AG04450 (cell line): Measurements from ENCODE around the gene GAS7. TPM values are rescaled to one million over a fixed set of nuclear protein-coding genes. Genes with fewer than 3 reads are reported as not detected.

Experiments used
- CTCF ChIA-PET: fragments of 300-600, 350-600 bp; formaldehyde crosslinking; extraction: SDS; loops from one replicate; lab custom pipeline; 2022; ENCODE audit warnings: antibody characterized with exemption, inconsistent platforms; lab: Charles Lee
- POLR2A ChIA-PET: fragments of 350-600 bp; formaldehyde crosslinking; extraction: SDS; loops from one replicate; lab custom pipeline; 2021; ENCODE audit warnings: antibody characterized with exemption, inconsistent platforms; lab: Yijun Ruan, JAX
- DNase-seq: peaks from one replicate; pipeline ENCODE4 v3.0.0-alpha.2; 2011; ENCODE audit warnings: low read depth, low spot score
- H3K27ac ChIP-seq: one replicate; pipeline ENCODE4 v1.5.1; 2012; ENCODE audit warnings: low read depth, low read length, control low read depth
- H3K27me3 ChIP-seq: one replicate; pipeline ENCODE4 v1.6.0; 2012; ENCODE audit warnings: low read length; ENCODE audit not compliant: control insufficient read depth, insufficient read depth
- H3K4me3 ChIP-seq: 2 replicates; pipeline ENCODE4 v1.5.1; 2011; ENCODE audit warnings: mild to moderate bottlenecking, low read depth, low read length, control low read depth
- H3K9me3 ChIP-seq: 2 replicates; pipeline ENCODE4 v1.5.1; 2012; ENCODE audit warnings: low read length; ENCODE audit not compliant: control insufficient read depth, insufficient read depth
- polyA plus RNA-seq: library from polyadenylated mRNA; depleted of rRNA; stranded (reverse); fragments of >200 nt; gene quantifications from 2 replicates; pipeline ENCODE4 v1.2.3, GENCODE V29; 2011
- TF ChIP-seq, protein P1 (sequence below): IDR thresholded peaks from 2 replicates; pipeline ENCODE4 v1.5.1; 2011; ENCODE audit warnings: low read depth, low read length, control low read depth, inconsistent platforms

Gene GAS7
- polyA plus RNA-seq, 1 experiment: 5.6 TPM

DNA sequence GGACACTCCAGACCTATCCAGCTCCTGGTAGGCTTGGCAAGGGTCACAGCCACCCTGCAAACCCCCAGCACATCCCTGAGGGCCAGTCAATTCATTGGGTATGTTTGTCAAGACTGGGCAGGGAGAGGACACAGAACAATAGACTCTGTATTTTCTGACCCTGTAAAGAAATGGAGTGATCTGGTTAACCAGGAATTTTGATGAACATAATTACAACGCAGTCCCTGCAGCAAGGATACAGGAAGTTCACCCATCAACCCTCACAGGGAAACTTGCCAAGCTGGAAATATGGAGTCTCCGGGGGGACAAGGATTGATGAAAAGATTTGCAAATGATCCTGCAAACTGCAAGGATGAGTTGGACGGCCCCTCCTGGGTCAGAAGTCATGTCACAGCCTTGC, 167.3 kb downstream of the GAS7 start:
- POLR2A ChIA-PET: no interaction called here
- Histone ChIP-seq H3K9me3 (peaks cover 32% of the 10 kb centered on the region), H3K4me3 (no peak overlapping the region), H3K27me3 (peaks cover 2% of the 10 kb centered on the region), H3K27ac (no peak overlapping the region)
- DNase-seq: no peak
- TF ChIP-seq, protein P1, sequence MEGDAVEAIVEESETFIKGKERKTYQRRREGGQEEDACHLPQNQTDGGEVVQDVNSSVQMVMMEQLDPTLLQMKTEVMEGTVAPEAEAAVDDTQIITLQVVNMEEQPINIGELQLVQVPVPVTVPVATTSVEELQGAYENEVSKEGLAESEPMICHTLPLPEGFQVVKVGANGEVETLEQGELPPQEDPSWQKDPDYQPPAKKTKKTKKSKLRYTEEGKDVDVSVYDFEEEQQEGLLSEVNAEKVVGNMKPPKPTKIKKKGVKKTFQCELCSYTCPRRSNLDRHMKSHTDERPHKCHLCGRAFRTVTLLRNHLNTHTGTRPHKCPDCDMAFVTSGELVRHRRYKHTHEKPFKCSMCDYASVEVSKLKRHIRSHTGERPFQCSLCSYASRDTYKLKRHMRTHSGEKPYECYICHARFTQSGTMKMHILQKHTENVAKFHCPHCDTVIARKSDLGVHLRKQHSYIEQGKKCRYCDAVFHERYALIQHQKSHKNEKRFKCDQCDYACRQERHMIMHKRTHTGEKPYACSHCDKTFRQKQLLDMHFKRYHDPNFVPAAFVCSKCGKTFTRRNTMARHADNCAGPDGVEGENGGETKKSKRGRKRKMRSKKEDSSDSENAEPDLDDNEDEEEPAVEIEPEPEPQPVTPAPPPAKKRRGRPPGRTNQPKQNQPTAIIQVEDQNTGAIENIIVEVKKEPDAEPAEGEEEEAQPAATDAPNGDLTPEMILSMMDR: no peak
- CTCF ChIA-PET: no interaction called here

DNA sequence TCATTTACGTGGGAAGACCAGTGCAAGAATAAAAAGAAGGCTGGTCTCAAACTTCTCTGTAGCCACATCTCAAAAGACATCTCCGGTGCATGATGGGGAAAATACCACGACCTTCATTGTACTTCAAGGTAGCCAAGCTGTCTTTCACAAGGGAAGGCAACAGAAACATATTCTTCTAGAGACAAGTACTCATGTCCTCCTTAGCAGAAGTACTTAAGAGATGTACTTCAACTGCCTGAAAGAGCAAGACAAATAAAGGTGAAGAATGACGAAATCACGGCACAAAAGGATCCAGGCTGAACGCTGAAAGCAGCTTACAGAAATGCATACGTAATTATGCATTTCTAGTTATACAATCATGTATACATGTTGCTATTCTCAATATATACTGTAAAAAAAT, 169.3 kb downstream of the GAS7 start:
- H3K27ac ChIP-seq: no peak overlapping the region
- peaks cover 2% of the 10 kb centered on the region for H3K27me3 ChIP-seq
- peaks cover 26% of the 10 kb centered on the region for H3K9me3 ChIP-seq
- H3K4me3 ChIP-seq: no peak overlapping the region
- TF ChIP-seq, protein P1: no peak
- ChIA-PET POLR2A (no interaction called here), CTCF (no interaction called here)
- no peak for DNase-seq

DNA sequence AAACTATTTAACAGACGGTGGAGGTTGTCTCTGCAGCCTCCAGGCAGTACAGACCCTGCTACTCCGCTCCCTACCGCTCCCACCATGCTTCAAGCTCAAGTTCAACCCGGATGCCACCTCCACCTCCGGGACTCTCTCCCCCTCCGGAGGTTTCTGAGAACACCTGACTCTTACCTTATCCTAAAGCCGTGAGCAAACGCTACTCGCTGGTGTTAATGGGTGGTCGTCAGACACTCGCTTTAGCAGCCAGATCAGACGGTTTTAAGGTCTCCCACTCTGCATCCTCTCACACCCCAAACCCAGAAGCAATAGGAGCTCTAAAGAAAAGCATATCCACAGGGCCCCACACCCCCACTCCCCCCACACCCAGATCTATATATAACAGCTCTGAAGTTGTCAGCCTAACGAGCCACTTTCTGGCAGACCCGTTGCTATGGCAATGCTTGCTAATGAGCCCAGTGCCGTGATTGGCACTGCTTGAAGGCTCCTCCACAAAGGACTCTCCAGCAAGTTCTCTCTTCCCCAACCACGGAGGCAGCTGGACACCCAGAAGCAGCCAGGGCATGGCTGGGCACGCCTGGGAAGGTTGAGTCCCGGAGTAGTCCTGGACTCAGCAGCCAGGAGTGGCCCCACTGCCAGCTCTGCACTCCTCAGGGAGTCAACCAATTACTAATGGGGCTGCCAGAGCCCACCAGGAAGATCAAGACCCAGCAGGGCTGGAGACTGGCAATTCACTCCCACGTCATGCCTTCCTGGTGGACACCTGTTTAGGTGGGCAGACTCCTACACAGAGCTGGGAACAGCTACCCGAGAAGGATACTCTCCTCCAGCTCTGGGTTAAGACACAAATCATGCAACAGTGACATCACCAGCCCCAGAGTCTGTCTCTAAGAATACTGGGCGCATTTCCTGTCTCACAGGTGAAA, 172.2 kb downstream of the GAS7 start:
- H3K27ac ChIP-seq: no peak overlapping the region
- no peak for DNase-seq
- POLR2A ChIA-PET: no interaction called here
- CTCF ChIA-PET: no interaction called here
- H3K27me3 ChIP-seq: peaks cover 2% of the 10 kb centered on the region
- peaks cover 29% of the 10 kb centered on the region for H3K9me3 ChIP-seq
- no peak overlapping the region for H3K4me3 ChIP-seq
- TF ChIP-seq, protein P1: no peak

DNA sequence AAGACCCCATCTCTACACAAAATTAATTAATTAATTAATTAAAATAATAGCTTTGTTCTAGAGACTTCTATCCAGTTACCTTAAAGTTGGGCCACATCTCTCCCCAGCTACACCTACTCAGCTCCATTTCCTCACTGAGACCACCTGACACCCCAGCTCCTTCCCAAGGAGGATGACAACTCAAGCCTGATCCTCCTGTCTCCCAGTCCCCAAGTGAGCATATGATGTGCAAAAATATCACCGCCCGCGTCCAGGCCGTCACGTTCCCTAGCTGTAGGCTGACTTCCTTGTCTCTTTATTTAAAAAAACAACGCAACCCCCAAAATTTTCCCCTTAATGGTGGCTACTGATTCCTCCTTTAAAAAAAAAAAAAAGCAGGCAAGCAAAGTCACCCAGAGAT, 173.2 kb downstream of the GAS7 start:
- TF ChIP-seq, protein P1: no peak
- no peak overlapping the region for H3K27ac ChIP-seq
- CTCF ChIA-PET: no interaction called here
- POLR2A ChIA-PET: no interaction called here
- peaks cover 2% of the 10 kb centered on the region for H3K27me3 ChIP-seq
- H3K9me3 ChIP-seq: peaks cover 27% of the 10 kb centered on the region
- H3K4me3 ChIP-seq: no peak overlapping the region
- no peak for DNase-seq

DNA sequence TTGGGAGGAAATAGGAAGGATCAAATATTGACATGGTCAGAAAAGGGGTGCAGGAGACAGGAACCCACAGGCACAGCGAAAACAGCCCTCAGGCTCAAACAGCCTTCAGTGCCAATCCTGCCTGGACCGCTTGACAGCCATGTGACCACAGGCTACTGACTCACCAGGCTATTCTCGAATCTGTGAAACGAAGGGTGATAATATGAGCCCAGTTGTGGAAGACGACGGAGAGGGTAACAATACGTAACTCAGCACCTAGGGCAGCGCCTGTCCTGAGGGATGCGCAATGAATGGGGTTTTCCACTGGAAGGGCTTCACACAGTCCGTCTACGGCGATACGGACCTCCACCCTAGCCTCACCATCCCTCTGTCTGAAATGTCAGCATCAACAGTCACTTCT, 176.0 kb downstream of the GAS7 start:
- Histone ChIP-seq H3K27ac (no peak overlapping the region), H3K4me3 (no peak overlapping the region), H3K27me3 (peaks cover 2% of the 10 kb centered on the region), H3K9me3 (peaks cover 41% of the 10 kb centered on the region)
- POLR2A ChIA-PET: no interaction called here
- no peak for DNase-seq
- CTCF ChIA-PET: interaction anchor here (0.5 kb wide), 1 partner anchor 698 kb away, joined by 3 read pairs; no protein-coding TSS in a partner anchor
- TF ChIP-seq, protein P1: no peak
